Keratinocyte (primary cell): ENCODE results near the gene SLC9A4. TPM values are rescaled to one million over a fixed set of nuclear protein-coding genes. Genes with fewer than 3 reads are reported as not detected.

Source experiments
- DNase-seq: peaks from one replicate; pipeline ENCODE4 v3.0.0-alpha.2; 2011; ENCODE audit warnings: low read depth, missing footprints, low spot score
- FAIRE-seq: peaks from 2 replicates; lab custom pipeline; 2011; peaks lifted over from hg19 to GRCh38; lab: Jason Lieb, UNC
- H2AFZ ChIP-seq: 2 replicates; pipeline ENCODE4 v1.6.0; 2012; ENCODE audit warnings: low read length, control low read depth, inconsistent platforms; ENCODE audit not compliant: control insufficient read depth
- H3K27ac ChIP-seq: 2 replicates; pipeline ENCODE4 v1.5.1; 2011; ENCODE audit warnings: low read length; ENCODE audit not compliant: control insufficient read depth, insufficient read depth
- H3K27me3 ChIP-seq: 3 replicates; pipeline ENCODE4 v1.6.0; 2011; ENCODE audit warnings: low read length; ENCODE audit not compliant: control insufficient read depth, insufficient read depth; ENCODE audit errors: extremely low read depth
- H3K36me3 ChIP-seq, 2 experiments: 2 replicates in 1 of 2; 3 replicates in 1 of 2; pipeline ENCODE4 v1.5.1; 2011; ENCODE audit warnings: low read length in 2 of 2, mild to moderate bottlenecking in 1 of 2; ENCODE audit not compliant: control insufficient read depth in 2 of 2, insufficient read depth in 2 of 2; ENCODE audit errors: extremely low read depth in 1 of 2
- H3K4me1 ChIP-seq: 3 replicates; pipeline ENCODE4 v1.5.1; 2011; ENCODE audit warnings: low read length; ENCODE audit not compliant: control insufficient read depth, insufficient read depth; ENCODE audit errors: extremely low read depth
- H3K4me2 ChIP-seq: 3 replicates; pipeline ENCODE4 v1.6.0; 2011; ENCODE audit warnings: low read depth, low read length; ENCODE audit not compliant: control insufficient read depth, insufficient read depth; ENCODE audit errors: extremely low read depth
- H3K4me3 ChIP-seq, 3 experiments: fragments of 200-600 bp in 1 of 3; sonication (generic) in 1 of 3; 2 replicates in 2 of 3; 3 replicates in 1 of 3; pipeline ENCODE4 v1.5.1; 2011 to 2016; ENCODE audit warnings: low read length in 3 of 3, mild to moderate bottlenecking in 3 of 3, control low read depth in 2 of 3, inconsistent platforms in 1 of 3, low read depth in 1 of 3, mixed read lengths in 1 of 3, mixed run types in 1 of 3, moderate library complexity in 1 of 3; ENCODE audit not compliant: control insufficient read depth in 2 of 3, insufficient read depth in 2 of 3; ENCODE audit errors: extremely low read depth in 1 of 3
- H3K79me2 ChIP-seq: 2 replicates; pipeline ENCODE4 v1.6.0; 2012; ENCODE audit warnings: low read length; ENCODE audit not compliant: control insufficient read depth, insufficient read depth
- H3K9ac ChIP-seq: 3 replicates; pipeline ENCODE4 v1.6.0; 2011; ENCODE audit warnings: low read length; ENCODE audit not compliant: control insufficient read depth, insufficient read depth; ENCODE audit errors: extremely low read depth
- H3K9me1 ChIP-seq: 3 replicates; pipeline ENCODE4 v1.6.0; 2011; ENCODE audit warnings: low read length; ENCODE audit not compliant: control insufficient read depth, insufficient read depth; ENCODE audit errors: extremely low read depth
- H3K9me3 ChIP-seq: 2 replicates; pipeline ENCODE4 v1.5.1; 2012; ENCODE audit warnings: low read depth, low read length; ENCODE audit not compliant: control insufficient read depth
- H4K20me1 ChIP-seq: 3 replicates; pipeline ENCODE4 v1.6.0; 2011; ENCODE audit warnings: low read length; ENCODE audit not compliant: control insufficient read depth, insufficient read depth; ENCODE audit errors: extremely low read depth
- CTCF ChIP-seq, 3 experiments: IDR thresholded peaks in 1 of 3; conservative IDR thresholded peaks in 1 of 3; optimal IDR thresholded peaks in 1 of 3; 2 replicates in 2 of 3; 3 replicates in 1 of 3; pipeline versions ENCODE3 to v1.5.1; 2011; ENCODE audit warnings: low read length in 3 of 3, mild to moderate bottlenecking in 3 of 3, moderate library complexity in 2 of 3, control low read depth in 1 of 3, inconsistent platforms in 1 of 3; ENCODE audit not compliant: insufficient read depth in 2 of 3; ENCODE audit errors: extremely low read depth in 1 of 3
- EZH2 ChIP-seq: IDR thresholded peaks from one replicate; pipeline ENCODE4 v1.6.1; 2012; ENCODE audit warnings: inconsistent platforms, mild to moderate bottlenecking, low read length, moderate library complexity
- dilution Hi-C: fragments of 300-500 bp; cut with MboI; formaldehyde crosslinking; loops from one replicate; pipeline ENCODE4 v1.7.0; 2020; ENCODE audit warnings: low sequenced_read_pairs; ENCODE audit not compliant: extremely low pct_ligation_motif_present
- polyA plus RNA-seq, 5 experiments: library from polyadenylated mRNA; depleted of rRNA in 3 of 5; stranded (reverse) in 3 of 5; stranded (forward) in 1 of 5; unstranded in 1 of 5; fragments of >200 nt; gene quantifications; 1 replicate in 1 of 5; 2 replicates in 3 of 5; 3 replicates in 1 of 5; pipeline versions ENCODE4 v1.2.1 to v1.2.3, GENCODE V29; 2011 to 2012; ENCODE audit warnings: missing spikeins in 2 of 5, low read depth in 1 of 5, low replicate concordance in 1 of 5

SLC9A4 gene
- polyA plus RNA-seq, 1 donor (not counting 4 experiments of a cell fraction or from before 2014, with no cell fraction given): not detected

GRCh38 chr2:102478686-102479470 lies 5.9 kb downstream of the SLC9A4 start:
- H4K20me1 ChIP-seq: no peaks in the 10 kb centered on the region
- no peak for FAIRE-seq
- H3K4me1 ChIP-seq: no peaks in the 10 kb centered on the region
- no peaks in the 10 kb centered on the region for H3K79me2 ChIP-seq
- no peaks in the 10 kb centered on the region for H3K36me3 ChIP-seq
- no peak overlapping the region for H3K4me2 ChIP-seq
- dilution Hi-C loops: no loop called here
- DNase-seq: no peak
- H3K9ac ChIP-seq: no peak overlapping the region
- no peaks in the 10 kb centered on the region for H3K9me3 ChIP-seq
- H3K27me3 ChIP-seq: peaks cover 3% of the 10 kb centered on the region
- no peak overlapping the region for H3K27ac ChIP-seq
- TF ChIP-seq EZH2 (no peak), CTCF (optimal IDR thresholded peaks at IDR 0.05 in 1 of 3, IDR thresholded peaks at IDR 0.05 in 1 of 3, conservative IDR thresholded peaks at IDR 0.05 in 1 of 3; ENCODE audit: extremely low read depth in 1 of 3, insufficient read depth in 2 of 3, low read length in 3 of 3) (no peak)
- no peaks in the 10 kb centered on the region for H3K9me1 ChIP-seq
- no peak overlapping the region for H3K4me3 ChIP-seq
- H2AFZ ChIP-seq: no peak overlapping the region

- dilution Hi-C loops: no loop called here
- Histone ChIP-seq H2AFZ (no peak overlapping the region), H3K9ac (no peak overlapping the region), H4K20me1 (no peaks in the 10 kb centered on the region), H3K4me2 (no peak overlapping the region), H3K27ac (no peak overlapping the region), H3K36me3 (no peaks in the 10 kb centered on the region), H3K9me3 (no peaks in the 10 kb centered on the region), H3K79me2 (no peaks in the 10 kb centered on the region), H3K4me1 (no peaks in the 10 kb centered on the region), H3K9me1 (no peaks in the 10 kb centered on the region), H3K27me3 (peaks cover 3% of the 10 kb centered on the region), H3K4me3 (no peak overlapping the region)
- FAIRE-seq: no peak
- no peak for TF ChIP-seq EZH2
- TF ChIP-seq CTCF (optimal IDR thresholded peaks at IDR 0.05 in 1 of 3, IDR thresholded peaks at IDR 0.05 in 1 of 3, conservative IDR thresholded peaks at IDR 0.05 in 1 of 3; ENCODE audit: extremely low read depth in 1 of 3, insufficient read depth in 2 of 3, low read length in 3 of 3): no peak
- DNase-seq: no peak
Measured at GRCh38 chr2:102480285-102481195, 7.5 kb downstream of the SLC9A4 start.
